ENCODE measurements around the gene SDHA.
"Not testable (repeated sequence)": the region's sequence is repeated elsewhere in the genome, so short reads cannot be mapped to it uniquely, and the experiment has no call there.

DNA sequence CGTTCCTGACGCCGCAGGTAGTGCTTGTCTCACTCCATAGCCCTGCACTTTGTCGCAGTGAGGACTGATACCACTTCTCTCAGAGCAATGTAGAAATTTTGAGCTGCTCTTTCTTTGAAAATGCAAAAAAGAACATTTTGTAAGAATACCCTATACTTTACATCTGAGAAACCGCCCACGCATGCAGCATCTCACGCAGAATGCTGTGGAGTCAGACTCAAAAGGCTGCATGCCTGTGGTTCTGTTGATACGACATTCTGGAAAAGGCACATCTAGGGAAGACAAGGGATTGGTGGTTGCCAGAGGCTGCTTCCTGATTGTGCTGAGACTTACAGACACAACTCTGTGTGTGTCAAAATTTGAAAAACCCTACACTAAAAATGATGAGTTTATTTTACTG is 19.8 kb downstream of the SDHA start:
- TF ChIP-seq CTCF (IDR thresholded peaks at IDR 0.05); ZFX (IDR thresholded peaks at IDR 0.05; ENCODE audit: borderline replicate concordance): not testable (repeated sequence)

All from 22Rv1 (cell line).